Mesenchymal stem cell (in vitro differentiated cells and primary cell): ENCODE results near the gene RIPK4.

ENCODE experiments used
- DNase-seq: peaks from one replicate; pipeline ENCODE4 v3.0.0-alpha.2; 2013
- H2AFZ ChIP-seq: one replicate; pipeline ENCODE4 v1.6.1; 2013; ENCODE audit warnings: low read depth, mild to moderate bottlenecking, control low read depth, inconsistent platforms, low read length, moderate library complexity
- H2AK5ac ChIP-seq: 2 replicates; pipeline ENCODE4 v1.6.1; 2013; ENCODE audit warnings: low read length, moderate library complexity, mild to moderate bottlenecking, inconsistent platforms; ENCODE audit not compliant: severe bottlenecking
- H2BK120ac ChIP-seq: one replicate; pipeline ENCODE4 v1.6.1; 2013; ENCODE audit warnings: low read depth, mild to moderate bottlenecking, inconsistent platforms, low read length, moderate library complexity
- H2BK12ac ChIP-seq, 2 experiments: one replicate each; pipeline ENCODE4 v1.6.1; 2013; ENCODE audit warnings: inconsistent platforms in 2 of 2, low read length in 2 of 2, mild to moderate bottlenecking in 2 of 2, moderate library complexity in 2 of 2, control low read depth in 1 of 2
- H2BK15ac ChIP-seq: one replicate; pipeline ENCODE4 v1.6.1; 2013; ENCODE audit warnings: mild to moderate bottlenecking, low read depth, inconsistent platforms; ENCODE audit not compliant: poor library complexity, severe bottlenecking
- H2BK5ac ChIP-seq: 2 replicates; pipeline ENCODE4 v1.6.1; 2013; ENCODE audit warnings: low read depth, mild to moderate bottlenecking, low read length, control low read depth, inconsistent platforms; ENCODE audit not compliant: poor library complexity, severe bottlenecking
- H3K14ac ChIP-seq, 2 experiments: one replicate each; pipeline ENCODE4 v1.6.1; 2013; ENCODE audit warnings: inconsistent platforms in 2 of 2, low read length in 2 of 2, control low read depth in 1 of 2, mild to moderate bottlenecking in 1 of 2, moderate library complexity in 1 of 2
- H3K18ac ChIP-seq, 2 experiments: one replicate each; pipeline ENCODE4 v1.6.1; 2013; ENCODE audit warnings: inconsistent platforms in 2 of 2, low read length in 2 of 2, control low read depth in 1 of 2, low read depth in 1 of 2, mild to moderate bottlenecking in 1 of 2
- H3K23ac ChIP-seq, 2 experiments: one replicate each; pipeline ENCODE4 v1.6.1; 2013; ENCODE audit warnings: inconsistent platforms in 2 of 2, low read length in 2 of 2, mild to moderate bottlenecking in 2 of 2, moderate library complexity in 2 of 2, control low read depth in 1 of 2
- H3K27ac ChIP-seq: 2 replicates; pipeline ENCODE4 v1.5.1; 2013; ENCODE audit warnings: mild to moderate bottlenecking, moderate library complexity, low read length, control low read depth, inconsistent platforms; ENCODE audit not compliant: poor library complexity, severe bottlenecking
- H3K27me3 ChIP-seq, 2 experiments: 2 replicates each; pipeline versions ENCODE4 v1.6.1 to v1.7.0; 2013; ENCODE audit warnings: low read length in 2 of 2, mild to moderate bottlenecking in 2 of 2, moderate library complexity in 2 of 2, control low read depth in 1 of 2, inconsistent platforms in 1 of 2; ENCODE audit not compliant: control insufficient read depth in 1 of 2, insufficient read depth in 1 of 2
- H3K36me3 ChIP-seq, 2 experiments: 2 replicates each; pipeline versions ENCODE4 v1.6.1 to v1.7.0; 2013; ENCODE audit warnings: low read length in 2 of 2, control low read depth in 1 of 2, inconsistent platforms in 1 of 2, low read depth in 1 of 2, mild to moderate bottlenecking in 1 of 2; ENCODE audit not compliant: insufficient read depth in 2 of 2, control insufficient read depth in 1 of 2
- H3K4ac ChIP-seq, 2 experiments: one replicate each; pipeline ENCODE4 v1.6.1; 2013; ENCODE audit warnings: inconsistent platforms in 2 of 2, low read length in 2 of 2, mild to moderate bottlenecking in 2 of 2, moderate library complexity in 2 of 2, control low read depth in 1 of 2, low read depth in 1 of 2
- H3K4me1 ChIP-seq: 2 replicates; pipeline ENCODE4 v1.6.1; 2013; ENCODE audit warnings: low read depth, low read length, control low read depth; ENCODE audit not compliant: control insufficient read depth, insufficient read depth
- H3K4me2 ChIP-seq: 2 replicates; pipeline ENCODE4 v1.6.1; 2013; ENCODE audit warnings: low read length, mild to moderate bottlenecking, inconsistent platforms; ENCODE audit not compliant: poor library complexity, severe bottlenecking
- H3K4me3 ChIP-seq, 2 experiments: 2 replicates each; pipeline versions ENCODE4 v1.5.1 to v1.7.0; 2013; ENCODE audit warnings: low read length in 2 of 2, mild to moderate bottlenecking in 2 of 2, control low read depth in 1 of 2, low read depth in 1 of 2; ENCODE audit not compliant: insufficient read depth in 1 of 2
- H3K79me1 ChIP-seq: replicated peaks from 2 replicates; pipeline ENCODE4 v1.6.1; 2013; ENCODE audit warnings: mild to moderate bottlenecking, control low read depth, low read length, inconsistent platforms; ENCODE audit not compliant: poor library complexity, severe bottlenecking
- H3K9ac ChIP-seq: 2 replicates; pipeline ENCODE4 v1.7.0; 2013; ENCODE audit warnings: mild to moderate bottlenecking, low read length, moderate library complexity
- H3K9me3 ChIP-seq: 2 replicates; pipeline ENCODE4 v1.7.0; 2013; ENCODE audit warnings: mild to moderate bottlenecking, low read length; ENCODE audit not compliant: control insufficient read depth
- H4K8ac ChIP-seq: one replicate; pipeline ENCODE4 v1.6.1; 2013; ENCODE audit warnings: inconsistent platforms, mild to moderate bottlenecking, low read length, moderate library complexity
- H4K91ac ChIP-seq: one replicate; pipeline ENCODE4 v1.6.1; 2013; ENCODE audit warnings: mild to moderate bottlenecking, low read length, inconsistent platforms
- WGBS: methylation state at CpG from one replicate; pipeline ENCODE4 v1.1.7; 2013; ENCODE audit warnings: mixed read lengths; 5-methylcytosine and 5-hydroxymethylcytosine counted together

The RIPK4 gene

GRCh38 chr21:41729701-41730366 is 37.0 kb downstream of the RIPK4 start:
- Histone ChIP-seq H2AFZ (no peak overlapping the region), H2BK15ac (no peak overlapping the region), H2BK5ac (no peak overlapping the region), H3K79me1 (no peaks in the 10 kb centered on the region), H3K4me1 (peaks cover 22% of the 10 kb centered on the region), H3K18ac (no peak overlapping the region), H3K9me3 (peaks cover 10% of the 10 kb centered on the region), H3K4ac (no peak overlapping the region), H3K9ac (no peak overlapping the region), H2BK120ac (no peak overlapping the region), H4K8ac (no peak overlapping the region), H3K23ac (no peak overlapping the region), H3K4me3 (no peak overlapping the region), H4K91ac (no peak overlapping the region), H3K4me2 (no peak overlapping the region), H3K27ac (no peak overlapping the region), H2AK5ac (no peak overlapping the region), H3K36me3 (no peaks in the 10 kb centered on the region), H3K27me3 (peaks cover 12 to 69% of the 10 kb centered on the region in 2 experiments), H2BK12ac (no peak overlapping the region), H3K14ac (no peak overlapping the region)
- WGBS = 85% methylated on average over 5 of the region's 17 CpGs
- no peak for DNase-seq

GRCh38 chr21:41727784-41728763 is 38.8 kb downstream of the RIPK4 start:
- no peak overlapping the region for H2AK5ac ChIP-seq
- DNase-seq = no peak
- H2BK120ac ChIP-seq = no peak overlapping the region
- H3K4me2 ChIP-seq = no peak overlapping the region
- H3K9ac ChIP-seq = no peak overlapping the region
- H3K36me3 ChIP-seq = no peaks in the 10 kb centered on the region
- H3K27me3 ChIP-seq = peaks cover 12 to 62% of the 10 kb centered on the region in 2 experiments
- H2BK15ac ChIP-seq = no peak overlapping the region
- H3K23ac ChIP-seq = no peak overlapping the region
- H3K4me3 ChIP-seq = no peak overlapping the region
- WGBS = 80% methylated on average over 31 of the region's 31 CpGs
- no peak overlapping the region for H3K27ac ChIP-seq
- no peak overlapping the region for H2BK5ac ChIP-seq
- H4K8ac ChIP-seq = peak overlapping the region; percentile 36
- H3K18ac ChIP-seq = no peak overlapping the region
- H2AFZ ChIP-seq = no peak overlapping the region
- peaks cover 10% of the 10 kb centered on the region for H3K9me3 ChIP-seq
- no peaks in the 10 kb centered on the region for H3K79me1 ChIP-seq
- H3K4me1 ChIP-seq = peaks cover 22% of the 10 kb centered on the region
- no peak overlapping the region for H3K14ac ChIP-seq
- H2BK12ac ChIP-seq = no peak overlapping the region
- H3K4ac ChIP-seq = no peak overlapping the region
- no peak overlapping the region for H4K91ac ChIP-seq

GRCh38 chr21:41726970-41727783 is 39.7 kb downstream of the RIPK4 start:
- no peak overlapping the region for H2BK15ac ChIP-seq
- H4K91ac ChIP-seq = no peak overlapping the region
- H3K18ac ChIP-seq = peak overlapping the region in 1 of 2 experiments; percentile 44
- H3K9ac ChIP-seq = no peak overlapping the region
- peak overlapping the region; percentile 78 for H4K8ac ChIP-seq
- H2BK5ac ChIP-seq = no peak overlapping the region
- peaks cover 22% of the 10 kb centered on the region for H3K4me1 ChIP-seq
- no peak overlapping the region for H3K4ac ChIP-seq
- no peak overlapping the region for H3K4me2 ChIP-seq
- no peak overlapping the region for H3K14ac ChIP-seq
- peak; percentile 25 for DNase-seq
- H3K27me3 ChIP-seq = peaks cover 12 to 62% of the 10 kb centered on the region in 2 experiments
- H3K4me3 ChIP-seq = peak overlapping the region in 1 of 2 experiments; percentile 38
- H3K36me3 ChIP-seq = no peaks in the 10 kb centered on the region
- no peaks in the 10 kb centered on the region for H3K79me1 ChIP-seq
- H3K9me3 ChIP-seq = peaks cover 5% of the 10 kb centered on the region
- no peak overlapping the region for H2BK120ac ChIP-seq
- WGBS = 49% methylated on average over 24 of the region's 24 CpGs
- H2BK12ac ChIP-seq = no peak overlapping the region
- H2AK5ac ChIP-seq = no peak overlapping the region
- H3K27ac ChIP-seq = no peak overlapping the region
- H2AFZ ChIP-seq = no peak overlapping the region
- H3K23ac ChIP-seq = no peak overlapping the region
